HepG2 (cell line): ENCODE data around the gene HNRNPC. TPM values are rescaled to one million over a fixed set of nuclear protein-coding genes. Genes with fewer than 3 reads are reported as not detected.
A peak's percentile ranks its signal among the peaks of the same experiment; 100 is the strongest.

Experiments
- AHDC1 ChIP-seq: sonication (generic); formaldehyde crosslinking; IDR thresholded peaks from 2 replicates; pipeline ENCODE4 v1.5.1; 2020; ENCODE audit warnings: mild to moderate bottlenecking, missing genetic modification reagents, borderline replicate concordance
- CSRNP1 ChIP-seq: sonication (generic); formaldehyde crosslinking; IDR thresholded peaks from 2 replicates; pipeline ENCODE4 v1.8.1; 2023; ENCODE audit warnings: mild to moderate bottlenecking, missing genetic modification reagents
- KLF16 ChIP-seq, 2 experiments: sonication (generic) in 1 of 2; formaldehyde crosslinking in 1 of 2; IDR thresholded peaks; 2 replicates each; pipeline versions ENCODE4 v1.6.1 to v1.8.0; 2016 to 2023; ENCODE audit warnings: missing genetic modification reagents in 2 of 2, missing compliant biosample characterization in 1 of 2
- SMARCC2 ChIP-seq: fragments of 450-650 bp; IDR thresholded peaks from 2 replicates; pipeline ENCODE4 v1.6.1; 2017; ENCODE audit warnings: antibody characterized with exemption, mild to moderate bottlenecking
- SMC3 ChIP-seq: IDR thresholded peaks from 2 replicates; pipeline ENCODE4 v1.6.1; 2011; ENCODE audit warnings: low read length, improper control_type of control experiment
- TEF ChIP-seq: sonication (generic); formaldehyde crosslinking; IDR thresholded peaks from 2 replicates; pipeline ENCODE4 v1.5.0; 2020; ENCODE audit warnings: missing genetic modification reagents
- UBTF ChIP-seq: sonication (generic); formaldehyde crosslinking; IDR thresholded peaks from 2 replicates; pipeline ENCODE4 v1.4.0; 2020; ENCODE audit warnings: mild to moderate bottlenecking, missing genetic modification reagents
- ZBED4 ChIP-seq: sonication (generic); formaldehyde crosslinking; IDR thresholded peaks from 2 replicates; pipeline ENCODE4 v1.4.0; 2020; ENCODE audit warnings: missing genetic modification reagents, borderline replicate concordance
- ZMAT3 ChIP-seq: sonication (generic); formaldehyde crosslinking; conservative IDR thresholded peaks from 2 replicates; pipeline ENCODE4 v1.7.0; 2021; ENCODE audit warnings: missing genetic modification reagents
- polyA plus RNA-seq, 8 experiments: library from polyadenylated mRNA; depleted of rRNA in 3 of 8; stranded (reverse) in 7 of 8; unstranded in 1 of 8; fragments of >200 nt; fragmentation: Illumina TruSeq in 4 of 8; extraction: Trizol in 4 of 8; gene quantifications; 2 replicates each; pipeline versions ENCODE4 v1.2.1 to v1.2.3, GENCODE V29; 2011 to 2016; ENCODE audit warnings: low read depth in 4 of 8, missing spikeins in 1 of 8, mixed read lengths in 1 of 8; ENCODE audit not compliant: insufficient read depth in 1 of 8
- total RNA-seq, 5 experiments: library from RNA; depleted of rRNA; stranded (reverse); fragments of >200 nt; fragmentation: Illumina TruSeq; extraction: Trizol; gene quantifications; 2 replicates each; pipeline ENCODE4 v1.2.3, GENCODE V29; 2016; ENCODE audit warnings: low read depth in 1 of 5

The HNRNPC gene
- total and polyA plus RNA-seq, 2 of the 13 experiments (the other 11 are each of a cell fraction or from before 2014, with no cell fraction given): 628 to 1,099 TPM

GRCh38 chr14:21308479-21309237, 39.4 kb upstream of the HNRNPC start (continued):
- TF ChIP-seq AHDC1: no peak
- no peak for TF ChIP-seq UBTF
- TF ChIP-seq ZMAT3 (CRISPR knock-in tag): peak; percentile 78; the same call in 1 of the 2 replicates
- peak in 1 of 2 experiments; percentile 59; a peak in 2 of 4 replicates for TF ChIP-seq KLF16 (CRISPR knock-in tag; IDR thresholded peaks at IDR 0.05)
- TF ChIP-seq ZBED4 (CRISPR knock-in tag): no peak
- no peak; the same call in 1 of the 2 replicates for TF ChIP-seq SMC3
- TF ChIP-seq SMARCC2: no peak
- peak; percentile 36; the same call in 1 of the 2 replicates for TF ChIP-seq TEF (CRISPR knock-in tag)
- no peak for TF ChIP-seq CSRNP1 (CRISPR knock-in tag)
